Prostate gland (tissue), 2 donors: ENCODE results near the gene DACH1.

Experiments used
- POLR2A ChIP-seq: fragments of 450-650 bp; IDR thresholded peaks from one replicate; pipeline ENCODE4 v1.6.1; 2016; ENCODE audit warnings: antibody characterized with exemption, mild to moderate bottlenecking
- POLR2AphosphoS5 ChIP-seq: sonication (generic); formaldehyde crosslinking; IDR thresholded peaks from one replicate; pipeline ENCODE4 v1.6.1; 2017; ENCODE audit warnings: antibody characterized with exemption
- TF ChIP-seq, protein P1 (sequence below), 4 experiments: fragments of 200-600 bp in 2 of 4; fragments of 450-650 bp in 2 of 4; sonication (generic) in 2 of 4; IDR thresholded peaks; 1 replicate in 3 of 4; 2 replicates in 1 of 4; pipeline ENCODE4 v1.5.1; 2016 to 2019; ENCODE audit warnings: antibody characterized with exemption in 4 of 4, mild to moderate bottlenecking in 2 of 4, moderate library complexity in 2 of 4

DNA sequence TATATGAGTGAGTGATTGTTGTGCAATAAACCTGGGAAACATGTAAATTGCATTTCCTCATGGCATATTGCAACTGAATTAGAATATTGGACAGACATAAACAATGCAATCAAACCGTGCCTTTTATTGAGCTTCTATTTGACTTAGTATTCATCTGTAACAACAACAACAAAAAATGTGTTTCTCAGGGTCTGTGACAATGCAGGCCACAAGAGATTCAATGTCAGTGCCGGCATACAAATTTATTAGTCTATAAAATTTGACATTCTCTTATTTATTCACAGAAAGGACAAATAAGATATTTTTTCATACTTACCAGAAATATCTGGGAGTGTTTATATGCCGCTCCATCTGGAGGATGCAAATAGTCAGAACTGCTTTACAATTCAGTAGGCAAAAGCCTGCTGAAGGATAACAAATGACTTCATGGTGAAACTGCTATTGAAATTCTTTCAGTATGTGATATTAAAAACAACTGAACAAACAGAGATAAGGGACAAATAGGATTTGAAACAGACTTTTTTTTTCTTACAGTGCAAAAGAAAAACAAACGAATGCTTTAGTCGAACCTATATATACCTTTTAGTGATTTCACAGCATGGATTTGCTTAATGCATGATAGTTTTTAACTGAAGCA lies 77.2 kb downstream of the DACH1 start:
- TF ChIP-seq, protein P1, sequence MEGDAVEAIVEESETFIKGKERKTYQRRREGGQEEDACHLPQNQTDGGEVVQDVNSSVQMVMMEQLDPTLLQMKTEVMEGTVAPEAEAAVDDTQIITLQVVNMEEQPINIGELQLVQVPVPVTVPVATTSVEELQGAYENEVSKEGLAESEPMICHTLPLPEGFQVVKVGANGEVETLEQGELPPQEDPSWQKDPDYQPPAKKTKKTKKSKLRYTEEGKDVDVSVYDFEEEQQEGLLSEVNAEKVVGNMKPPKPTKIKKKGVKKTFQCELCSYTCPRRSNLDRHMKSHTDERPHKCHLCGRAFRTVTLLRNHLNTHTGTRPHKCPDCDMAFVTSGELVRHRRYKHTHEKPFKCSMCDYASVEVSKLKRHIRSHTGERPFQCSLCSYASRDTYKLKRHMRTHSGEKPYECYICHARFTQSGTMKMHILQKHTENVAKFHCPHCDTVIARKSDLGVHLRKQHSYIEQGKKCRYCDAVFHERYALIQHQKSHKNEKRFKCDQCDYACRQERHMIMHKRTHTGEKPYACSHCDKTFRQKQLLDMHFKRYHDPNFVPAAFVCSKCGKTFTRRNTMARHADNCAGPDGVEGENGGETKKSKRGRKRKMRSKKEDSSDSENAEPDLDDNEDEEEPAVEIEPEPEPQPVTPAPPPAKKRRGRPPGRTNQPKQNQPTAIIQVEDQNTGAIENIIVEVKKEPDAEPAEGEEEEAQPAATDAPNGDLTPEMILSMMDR (IDR thresholded peaks at IDR 0.05) = no peak
- TF ChIP-seq POLR2AphosphoS5 = no peak
- TF ChIP-seq POLR2A = no peak
